ENCODE results near the gene ZRANB3.

- TF ChIP-seq CTCF (IDR thresholded peaks at IDR 0.05) (no peak), POLR2AphosphoS5 (IDR thresholded peaks at IDR 0.05) (no peak), EP300 (IDR thresholded peaks at IDR 0.05) (no peak), POLR2A (IDR thresholded peaks at IDR 0.05) (no peak)
Observed at GRCh38 chr2:135151615-135152014, 379.4 kb downstream of the ZRANB3 start.
